Body of pancreas (tissue), 4 donors: ENCODE results near the gene COL4A6. TPM values are rescaled to one million over a fixed set of nuclear protein-coding genes. Genes with fewer than 3 reads are reported as not detected.

Source experiments
- ATAC-seq: fragments of 150-250 bp; one replicate; pipeline ENCODE4 v1.9.1; 2016
- DNase-seq, 4 donors: peaks; one replicate each; pipeline ENCODE4 v3.0.0-alpha.2; 2019
- H3K27ac ChIP-seq, 4 donors: fragments of 200-600 bp; sonication (generic); 1 replicate in 3 of 4; 2 replicates in 1 of 4; pipeline versions ENCODE4 v1.5.1 to v1.6.1; 2016 to 2019; ENCODE audit warnings: mild to moderate bottlenecking in 1 of 4, mixed read lengths in 1 of 4, moderate library complexity in 1 of 4
- H3K27me3 ChIP-seq, 2 donors: fragments of 200-600 bp; sonication (generic); one replicate each; pipeline ENCODE4 v1.6.0; 2016; ENCODE audit warnings: mild to moderate bottlenecking in 1 of 2
- H3K36me3 ChIP-seq, 2 donors: fragments of 200-600 bp; sonication (generic); replicated peaks in 1 of 2; 2 replicates each; pipeline ENCODE4 v1.5.1; 2016; ENCODE audit warnings: low read depth in 2 of 2; ENCODE audit not compliant: insufficient read depth in 1 of 2
- H3K4me1 ChIP-seq: fragments of 200-600 bp; sonication (generic); one replicate; pipeline ENCODE4 v1.6.0; 2016
- H3K4me3 ChIP-seq, 2 donors: fragments of 200-600 bp; sonication (generic); 1 replicate in 1 of 2; 2 replicates in 1 of 2; pipeline ENCODE4 v1.5.1; 2016 to 2019
- H3K9me3 ChIP-seq, 3 donors: fragments of 200-600 bp; sonication (generic); 1 replicate in 2 of 3; 2 replicates in 1 of 3; pipeline ENCODE4 v1.5.1; 2016
- POLR2A ChIP-seq, 3 donors: fragments of 450-650 bp; IDR thresholded peaks; one replicate each; pipeline ENCODE4 v1.6.1; 2016; ENCODE audit warnings: antibody characterized with exemption in 3 of 3, mild to moderate bottlenecking in 2 of 3
- WGBS, 2 donors: methylation state at CpG; one replicate each; pipeline ENCODE4 v1.1.5; 2017; 5-methylcytosine and 5-hydroxymethylcytosine counted together
- intact Hi-C: fragments of 100-400 bp; cut with DNase I; formaldehyde crosslinking; loops from one replicate; pipeline ENCODE4 v1.15.1; 2023
- total RNA-seq, 2 donors: library from RNA; depleted of rRNA; stranded (reverse); fragments of >200 nt; gene quantifications; one replicate each; pipeline ENCODE4 v1.1.0, GENCODE V29; 2016
- TF ChIP-seq, protein P1 (sequence below), 7 experiments: fragments of 450-650 bp in 4 of 7; fragments of 200-600 bp in 3 of 7; sonication (generic) in 3 of 7; IDR thresholded peaks; one replicate each; pipeline ENCODE4 v1.5.1; 2016 to 2019; ENCODE audit warnings: antibody characterized with exemption in 7 of 7

The COL4A6 gene
- total RNA-seq, 2 donors from 2014 or later, result under 0.01 to 0.52 TPM

DNA sequence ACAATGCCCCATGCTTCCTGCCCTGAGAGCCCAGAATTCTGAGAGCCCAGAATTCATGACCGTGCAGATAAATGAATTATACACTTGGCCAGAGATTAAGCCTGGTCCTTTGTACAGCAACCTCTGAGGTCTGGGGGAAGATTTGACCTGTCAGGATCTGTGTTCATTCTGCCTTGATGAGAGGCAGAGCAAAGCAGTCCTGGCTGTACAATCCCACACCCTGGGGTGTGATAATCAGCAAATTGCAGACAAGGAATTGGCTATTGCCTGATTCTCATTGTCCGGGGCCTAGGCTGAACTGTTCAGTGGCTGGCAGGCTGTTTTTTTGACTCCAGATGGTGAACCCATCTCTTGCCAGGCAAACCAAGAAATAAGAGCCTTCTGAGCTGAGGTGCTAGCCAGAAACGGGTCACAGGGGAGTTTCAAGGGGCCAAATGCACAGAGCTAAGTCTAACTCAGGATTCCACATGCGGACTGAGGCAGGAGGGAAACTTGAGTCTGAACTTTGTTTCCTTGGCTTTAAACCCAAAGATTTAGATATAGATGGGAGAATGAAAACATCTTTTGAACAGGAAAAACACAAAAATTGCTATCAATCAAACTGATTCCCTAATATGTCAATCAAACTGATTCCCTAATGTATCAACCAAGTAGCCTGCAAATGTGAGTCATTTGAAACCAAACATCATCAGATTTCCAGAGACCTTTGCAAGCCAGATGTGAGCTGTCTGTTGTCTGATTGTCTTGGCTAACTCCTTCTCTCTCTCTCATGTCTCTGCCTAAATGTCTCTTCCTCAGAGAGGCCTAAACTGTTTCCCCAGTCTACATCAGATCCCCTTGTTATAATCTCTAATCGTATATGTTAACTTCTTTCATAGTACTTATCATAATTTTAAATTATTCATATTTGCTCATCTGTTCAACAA is 187.3 kb downstream of the COL4A6 start:
- DNase-seq (no peak), ATAC-seq (no peak)
- intact Hi-C loops, result no loop called here
- Histone ChIP-seq H3K4me1 (no peaks in the 10 kb centered on the region), H3K27me3 (no peaks in the 10 kb centered on the region), H3K36me3 (no peaks in the 10 kb centered on the region), H3K9me3 (no peaks in the 10 kb centered on the region), H3K4me3 (no peak overlapping the region), H3K27ac (no peak overlapping the region)
- 61 to 68% methylated on average over 3 to 5 of the region's 5 CpGs for WGBS, 2 donors
- TF ChIP-seq POLR2A (IDR thresholded peaks at IDR 0.05), result no peak

DNA sequence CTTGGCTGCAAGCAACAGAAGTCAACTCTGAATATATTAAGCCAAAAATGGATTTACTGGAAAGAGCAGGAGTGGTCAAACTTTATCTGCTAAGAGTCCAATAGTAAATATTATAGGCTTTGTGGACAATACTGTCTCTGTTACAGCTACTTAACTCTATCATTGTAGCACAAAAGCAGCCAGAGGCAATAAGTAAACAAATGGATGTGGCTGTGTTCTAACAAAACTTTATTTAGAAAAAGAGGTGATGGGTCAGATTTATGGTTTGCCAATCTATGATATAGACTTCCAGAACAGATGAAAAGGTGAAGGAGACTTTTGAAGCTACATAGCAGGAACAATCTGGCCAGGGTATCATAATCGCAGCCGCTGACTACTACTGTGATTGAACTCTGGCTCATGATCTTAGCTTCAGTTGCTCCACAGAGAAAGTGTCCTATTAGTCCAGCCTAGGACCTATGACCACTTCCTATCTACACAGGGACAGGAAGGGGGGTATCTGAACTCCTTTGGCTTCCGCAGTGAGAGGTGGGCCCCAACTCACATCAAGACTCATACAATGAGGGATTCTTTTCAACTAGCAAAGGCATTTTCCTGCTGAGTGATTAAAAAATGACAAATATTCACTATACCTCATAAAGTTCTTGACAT is 191.8 kb downstream of the COL4A6 start:
- intact Hi-C loops, result no loop called here
- Histone ChIP-seq H3K4me3 (no peak overlapping the region), H3K27ac (no peak overlapping the region), H3K27me3 (no peaks in the 10 kb centered on the region), H3K36me3 (no peaks in the 10 kb centered on the region), H3K9me3 (no peaks in the 10 kb centered on the region), H3K4me1 (no peaks in the 10 kb centered on the region)
- 95 to 100% methylated on average over 3 of the region's 3 CpGs for WGBS, 2 donors
- ATAC-seq (no peak), DNase-seq (no peak)
- TF ChIP-seq, protein P1, sequence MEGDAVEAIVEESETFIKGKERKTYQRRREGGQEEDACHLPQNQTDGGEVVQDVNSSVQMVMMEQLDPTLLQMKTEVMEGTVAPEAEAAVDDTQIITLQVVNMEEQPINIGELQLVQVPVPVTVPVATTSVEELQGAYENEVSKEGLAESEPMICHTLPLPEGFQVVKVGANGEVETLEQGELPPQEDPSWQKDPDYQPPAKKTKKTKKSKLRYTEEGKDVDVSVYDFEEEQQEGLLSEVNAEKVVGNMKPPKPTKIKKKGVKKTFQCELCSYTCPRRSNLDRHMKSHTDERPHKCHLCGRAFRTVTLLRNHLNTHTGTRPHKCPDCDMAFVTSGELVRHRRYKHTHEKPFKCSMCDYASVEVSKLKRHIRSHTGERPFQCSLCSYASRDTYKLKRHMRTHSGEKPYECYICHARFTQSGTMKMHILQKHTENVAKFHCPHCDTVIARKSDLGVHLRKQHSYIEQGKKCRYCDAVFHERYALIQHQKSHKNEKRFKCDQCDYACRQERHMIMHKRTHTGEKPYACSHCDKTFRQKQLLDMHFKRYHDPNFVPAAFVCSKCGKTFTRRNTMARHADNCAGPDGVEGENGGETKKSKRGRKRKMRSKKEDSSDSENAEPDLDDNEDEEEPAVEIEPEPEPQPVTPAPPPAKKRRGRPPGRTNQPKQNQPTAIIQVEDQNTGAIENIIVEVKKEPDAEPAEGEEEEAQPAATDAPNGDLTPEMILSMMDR (IDR thresholded peaks at IDR 0.05), result no peak
- TF ChIP-seq POLR2A (IDR thresholded peaks at IDR 0.05), result no peak

DNA sequence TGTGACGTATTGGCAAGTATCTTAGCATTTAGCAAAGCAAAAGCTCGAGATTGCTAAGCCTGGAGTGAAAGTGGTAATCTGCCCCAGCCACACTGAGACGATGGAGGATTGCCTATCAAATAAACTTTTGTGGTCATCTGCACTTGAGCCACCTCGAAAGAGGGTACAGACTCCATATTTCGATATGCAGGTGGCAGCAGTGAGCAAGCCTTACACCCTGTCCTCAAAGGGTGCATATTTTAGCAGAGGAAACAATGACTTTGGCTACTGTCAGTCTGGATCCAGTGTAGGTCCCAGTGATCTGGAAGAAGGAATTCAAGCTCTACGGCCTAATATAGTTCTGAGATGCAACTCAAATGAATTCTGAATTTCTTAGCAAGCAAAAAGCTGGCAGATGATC is 192.8 kb downstream of the COL4A6 start:
- DNase-seq, result no peak
- no peak for ATAC-seq
- H3K36me3 ChIP-seq, result no peaks in the 10 kb centered on the region
- H3K27me3 ChIP-seq, result no peaks in the 10 kb centered on the region
- H3K4me3 ChIP-seq, result no peak overlapping the region
- WGBS, 2 donors, result 61 to 86% methylated on average over 6 of the region's 6 CpGs
- no peaks in the 10 kb centered on the region for H3K9me3 ChIP-seq
- intact Hi-C loops, result no loop called here
- no peak for TF ChIP-seq POLR2A (IDR thresholded peaks at IDR 0.05)
- TF ChIP-seq, protein P1 (IDR thresholded peaks at IDR 0.05), result no peak
- no peak overlapping the region for H3K27ac ChIP-seq
- no peaks in the 10 kb centered on the region for H3K4me1 ChIP-seq

DNA sequence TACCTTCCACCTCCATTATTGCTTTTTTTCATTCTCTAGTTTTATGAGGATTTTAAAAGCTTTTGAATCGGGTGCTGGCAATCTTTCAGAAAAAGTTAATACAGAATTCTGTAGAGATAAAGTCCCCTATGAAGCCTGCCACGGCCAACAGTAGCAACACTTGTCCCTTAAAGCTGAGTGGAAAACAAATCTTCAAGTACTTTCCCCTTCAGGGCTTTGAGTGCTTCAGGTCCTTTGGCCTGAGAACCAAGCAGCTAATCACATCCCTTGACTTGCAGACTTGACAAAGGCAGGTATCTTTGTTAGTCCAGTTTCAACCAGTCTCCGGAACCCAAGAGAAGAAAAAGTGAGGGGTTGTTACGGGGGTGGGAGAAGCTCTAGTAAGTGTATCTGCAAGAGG is 202.2 kb downstream of the COL4A6 start:
- Histone ChIP-seq H3K27ac (no peak overlapping the region), H3K27me3 (no peaks in the 10 kb centered on the region), H3K36me3 (no peaks in the 10 kb centered on the region), H3K4me3 (no peak overlapping the region), H3K9me3 (no peaks in the 10 kb centered on the region), H3K4me1 (no peaks in the 10 kb centered on the region)
- WGBS, 2 donors, result 58 to 67% methylated on average over 4 of the region's 4 CpGs
- TF ChIP-seq, protein P1 (IDR thresholded peaks at IDR 0.05), result no peak
- TF ChIP-seq POLR2A (IDR thresholded peaks at IDR 0.05), result no peak
- no peak for ATAC-seq
- intact Hi-C loops, result no loop called here
- DNase-seq, result no peak

DNA sequence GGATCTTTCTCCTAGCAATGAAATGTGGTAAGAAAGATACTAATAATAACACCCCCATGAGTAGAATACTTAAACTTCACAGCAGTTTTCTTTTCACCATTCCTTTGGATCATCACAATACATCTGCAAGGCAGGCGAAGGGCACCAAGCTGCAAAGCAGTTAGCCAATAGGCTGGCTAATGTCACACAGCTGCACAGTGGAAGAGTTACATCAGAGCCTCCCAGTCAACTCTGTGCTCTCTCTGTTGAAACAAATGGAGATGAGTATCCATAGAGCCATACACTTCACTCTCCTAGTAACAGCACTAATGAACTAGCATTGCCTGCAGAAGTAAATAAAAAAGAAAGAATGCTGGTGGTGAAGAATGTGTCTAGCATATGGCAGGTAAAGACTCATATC is 207.6 kb downstream of the COL4A6 start:
- Histone ChIP-seq H3K4me1 (no peaks in the 10 kb centered on the region), H3K4me3 (no peak overlapping the region), H3K27ac (no peak overlapping the region), H3K9me3 (no peaks in the 10 kb centered on the region), H3K36me3 (no peaks in the 10 kb centered on the region), H3K27me3 (no peaks in the 10 kb centered on the region)
- ATAC-seq, result no peak
- intact Hi-C loops, result no loop called here
- TF ChIP-seq, protein P1 (IDR thresholded peaks at IDR 0.05), result no peak
- no peak for TF ChIP-seq POLR2A (IDR thresholded peaks at IDR 0.05)
- no peak for DNase-seq
- 80 to 100% methylated on average over 1 of the region's 1 CpG for WGBS, 2 donors
